Measurements from ENCODE around the gene FTCDNL1.

DNA sequence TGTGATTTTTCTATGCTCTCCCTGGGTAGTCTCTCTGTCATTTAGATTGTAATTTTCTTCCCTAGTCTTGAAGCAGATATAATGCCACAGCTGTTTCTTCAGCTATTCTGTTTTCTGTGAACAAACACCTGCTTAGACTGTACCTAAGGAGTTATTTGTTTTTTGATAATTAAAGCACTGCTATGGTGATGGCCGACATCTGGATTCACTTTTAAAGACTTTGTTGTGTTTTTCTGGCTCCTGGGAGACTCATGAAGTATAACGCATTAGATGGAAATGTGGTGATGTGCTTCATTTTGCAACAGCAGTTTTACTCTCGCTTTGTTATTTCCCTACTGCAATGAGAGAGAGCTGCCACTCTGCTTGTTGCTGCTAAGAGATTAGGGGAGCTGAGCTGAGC, 44.4 kb upstream of the FTCDNL1 start:
- no peak for TF ChIP-seq POLR2A (IDR thresholded peaks at IDR 0.05)
- TF ChIP-seq, protein P1, sequence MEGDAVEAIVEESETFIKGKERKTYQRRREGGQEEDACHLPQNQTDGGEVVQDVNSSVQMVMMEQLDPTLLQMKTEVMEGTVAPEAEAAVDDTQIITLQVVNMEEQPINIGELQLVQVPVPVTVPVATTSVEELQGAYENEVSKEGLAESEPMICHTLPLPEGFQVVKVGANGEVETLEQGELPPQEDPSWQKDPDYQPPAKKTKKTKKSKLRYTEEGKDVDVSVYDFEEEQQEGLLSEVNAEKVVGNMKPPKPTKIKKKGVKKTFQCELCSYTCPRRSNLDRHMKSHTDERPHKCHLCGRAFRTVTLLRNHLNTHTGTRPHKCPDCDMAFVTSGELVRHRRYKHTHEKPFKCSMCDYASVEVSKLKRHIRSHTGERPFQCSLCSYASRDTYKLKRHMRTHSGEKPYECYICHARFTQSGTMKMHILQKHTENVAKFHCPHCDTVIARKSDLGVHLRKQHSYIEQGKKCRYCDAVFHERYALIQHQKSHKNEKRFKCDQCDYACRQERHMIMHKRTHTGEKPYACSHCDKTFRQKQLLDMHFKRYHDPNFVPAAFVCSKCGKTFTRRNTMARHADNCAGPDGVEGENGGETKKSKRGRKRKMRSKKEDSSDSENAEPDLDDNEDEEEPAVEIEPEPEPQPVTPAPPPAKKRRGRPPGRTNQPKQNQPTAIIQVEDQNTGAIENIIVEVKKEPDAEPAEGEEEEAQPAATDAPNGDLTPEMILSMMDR (IDR thresholded peaks at IDR 0.05): no peak
